K562 treated with DMSO at 1 percent for 4 hours (cell line): Measurements from ENCODE around the gene PIERCE2. TPM values are rescaled to one million over a fixed set of nuclear protein-coding genes. Genes with fewer than 3 reads are reported as not detected.

Experiments used
- total RNA-seq: library from RNA; unstranded; fragments of 300-600 nt; gene quantifications from 2 replicates; pipeline ENCODE4 v1.2.3, GENCODE V29; 2022; ENCODE audit not compliant: insufficient read depth

Gene PIERCE2, protein sequence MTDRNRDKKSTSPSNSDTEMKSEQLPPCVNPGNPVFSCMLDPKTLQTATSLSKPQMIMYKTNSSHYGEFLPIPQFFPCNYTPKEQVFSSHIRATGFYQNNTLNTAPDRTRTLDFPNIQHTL
- 2.5 and 8.7 TPM in 2 replicates for total RNA-seq

GRCh38 chr15:55408012-55408928 lies at the start of gene PIERCE2, which contains the start of gene CCPG1:
Gene PIERCE2, plus strand, starts transcription at chr15:55408495. Its CDS starts 274 bp downstream, at chr15:55408769.
Gene CCPG1, minus strand, starts transcription at chr15:55408359. Its CDS starts 18,935 bp downstream, at chr15:55389424.

Other genes with a start within 250 kb of the PIERCE2 start
- gene RSL24D1, start 211.6 kb upstream of the PIERCE2 start, total RNA-seq, result 130 and 143 TPM in 2 replicates
- 34.3 and 37.0 TPM in 2 replicates for gene RAB27A, start 118.7 kb upstream of the PIERCE2 start, total RNA-seq
- gene PIGBOS1, start 89.4 kb upstream of the PIERCE2 start, total RNA-seq, result 28.7 and 62.1 TPM in 2 replicates
- 6.9 and 8.4 TPM in 2 replicates for gene PIGB, start 89.3 kb upstream of the PIERCE2 start, total RNA-seq
- gene CCPG1, start 136 bp upstream of the PIERCE2 start, total RNA-seq, result 80.7 and 86.6 TPM in 2 replicates
- 0.90 TPM in 1 of 2 replicates, not detected in the other for gene DNAAF4, start 99.7 kb downstream of the PIERCE2 start, total RNA-seq
- not detected in 2 replicates for gene PYGO1, start 179.8 kb downstream of the PIERCE2 start, total RNA-seq